ENCODE data around the gene FILIP1L. TPM values are rescaled to one million over a fixed set of nuclear protein-coding genes. Genes with fewer than 3 reads are reported as not detected.

The FILIP1L gene
- total RNA-seq, 1 experiment from 2014 or later: 0.17 TPM

- TF ChIP-seq, protein P1, sequence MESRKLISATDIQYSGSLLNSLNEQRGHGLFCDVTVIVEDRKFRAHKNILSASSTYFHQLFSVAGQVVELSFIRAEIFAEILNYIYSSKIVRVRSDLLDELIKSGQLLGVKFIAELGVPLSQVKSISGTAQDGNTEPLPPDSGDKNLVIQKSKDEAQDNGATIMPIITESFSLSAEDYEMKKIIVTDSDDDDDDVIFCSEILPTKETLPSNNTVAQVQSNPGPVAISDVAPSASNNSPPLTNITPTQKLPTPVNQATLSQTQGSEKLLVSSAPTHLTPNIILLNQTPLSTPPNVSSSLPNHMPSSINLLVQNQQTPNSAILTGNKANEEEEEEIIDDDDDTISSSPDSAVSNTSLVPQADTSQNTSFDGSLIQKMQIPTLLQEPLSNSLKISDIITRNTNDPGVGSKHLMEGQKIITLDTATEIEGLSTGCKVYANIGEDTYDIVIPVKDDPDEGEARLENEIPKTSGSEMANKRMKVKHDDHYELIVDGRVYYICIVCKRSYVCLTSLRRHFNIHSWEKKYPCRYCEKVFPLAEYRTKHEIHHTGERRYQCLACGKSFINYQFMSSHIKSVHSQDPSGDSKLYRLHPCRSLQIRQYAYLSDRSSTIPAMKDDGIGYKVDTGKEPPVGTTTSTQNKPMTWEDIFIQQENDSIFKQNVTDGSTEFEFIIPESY (IDR thresholded peaks at IDR 0.05; ENCODE audit: extremely low read depth, insufficient replicate concordance, low read length): no peak
- TF ChIP-seq CEBPB (IDR thresholded peaks at IDR 0.05; ENCODE audit: low read depth): no peak
Observed at GRCh38 chr3:99965681-99966408, 148.5 kb downstream of the FILIP1L start (continued).

DNA sequence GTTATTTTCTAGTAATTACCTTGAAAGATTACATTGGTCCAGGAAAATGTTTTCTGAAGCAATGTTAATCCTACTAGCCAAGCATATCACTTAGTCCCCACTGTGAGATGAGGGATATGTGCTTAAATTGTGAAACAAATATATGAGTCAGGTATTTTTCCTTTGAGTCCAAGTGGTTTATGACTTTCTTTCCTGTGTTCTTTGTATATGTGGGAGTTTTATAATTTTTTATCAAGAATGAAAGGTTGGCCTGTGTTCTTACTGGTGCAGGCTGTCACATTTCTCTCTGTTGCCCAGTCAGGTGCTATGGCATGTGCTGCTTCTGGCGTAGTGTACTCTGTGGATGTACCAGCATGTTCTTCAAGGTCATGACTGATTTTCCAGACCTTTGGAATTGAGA, 149.2 kb downstream of the FILIP1L start:
- H3K4me1 ChIP-seq (ENCODE audit: control insufficient read depth in 1 of 2, insufficient read depth in 2 of 2, low read length in 2 of 2): no peaks in the 10 kb centered on the region
- intact Hi-C loops (cut with micrococcal nuclease): no loop called here
- no peak overlapping the region for H3K9ac ChIP-seq (ENCODE audit: low read length)
- H3K4me2 ChIP-seq (ENCODE audit: low read length): no peak overlapping the region
- RAD21 ChIA-PET (ENCODE audit: low non-redundant PET in 1 of 2, low total read pairs in 2 of 2, uncharacterized antibody in 2 of 2, unreplicated experiment in 2 of 2): no interaction called here
- no peak overlapping the region for H2AFZ ChIP-seq (ENCODE audit: low read depth, low read length, poor library complexity, severe bottlenecking)
- H3K27ac ChIP-seq (ENCODE audit: low read depth, low read length): no peak overlapping the region
- CTCF ChIA-PET: no interaction called here
- H3K9me2 ChIP-seq (ENCODE audit: insufficient read depth): no peaks in the 10 kb centered on the region
- BruUV-seq (replicated peaks): no TSS peak
- TF ChIP-seq, protein P1 (IDR thresholded peaks at IDR 0.05; ENCODE audit: extremely low read depth, insufficient replicate concordance, low read length): no peak
- TF ChIP-seq REST (IDR thresholded peaks at IDR 0.05; ENCODE audit: low read depth) (no peak), ZFX (IDR thresholded peaks at IDR 0.05) (no peak), CTCF (IDR thresholded peaks at IDR 0.05 in 2 of 3, conservative IDR thresholded peaks at IDR 0.05 in 1 of 3; ENCODE audit: borderline replicate concordance in 1 of 3, insufficient read depth in 1 of 3, low read depth in 2 of 3, low read length in 2 of 3) (no peak), ZNF274 (IDR thresholded peaks at IDR 0.05; ENCODE audit: low read depth, low read length) (no peak), ATF3 (IDR thresholded peaks at IDR 0.05) (no peak), CBX3 (IDR thresholded peaks at IDR 0.05; ENCODE audit: low read depth) (no peak), CEBPB (IDR thresholded peaks at IDR 0.05; ENCODE audit: low read depth) (no peak)
- DNase-seq (ENCODE audit: low read depth, low spot score) (no peak), ATAC-seq (no peak)
- no peaks in the 10 kb centered on the region for H3K27me3 ChIP-seq (ENCODE audit: insufficient read depth, low read length)
- H3K4me3 ChIP-seq (replicated peaks in 1 of 2; ENCODE audit: low read depth in 1 of 2, low read length in 2 of 2): no peak overlapping the region
- no peaks in the 10 kb centered on the region for H4K20me1 ChIP-seq (ENCODE audit: insufficient read depth)
- no peaks in the 10 kb centered on the region for H3K36me3 ChIP-seq (ENCODE audit: control insufficient read depth in 1 of 2, insufficient read depth in 2 of 2, low read length in 2 of 2)
- H3K79me2 ChIP-seq (ENCODE audit: insufficient read depth, low read length): no peaks in the 10 kb centered on the region
- POLR2A ChIA-PET: no interaction called here
- H3K9me3 ChIP-seq (ENCODE audit: control insufficient read depth in 1 of 2, insufficient read depth in 1 of 2, low read depth in 1 of 2, low read length in 2 of 2): no peaks in the 10 kb centered on the region

Data from HCT116 (cell line).